NOMO-1 treated with DMSO at 0.1 percent for 48 hours (cell line): Measurements from ENCODE around the gene ZNF862.

Experiments
- DNase-seq: peaks from one replicate; lab custom pipeline; 2025; ENCODE audit not compliant: unreplicated experiment; lab: John Stamatoyannopoulos, UW

Gene ZNF862

DNA sequence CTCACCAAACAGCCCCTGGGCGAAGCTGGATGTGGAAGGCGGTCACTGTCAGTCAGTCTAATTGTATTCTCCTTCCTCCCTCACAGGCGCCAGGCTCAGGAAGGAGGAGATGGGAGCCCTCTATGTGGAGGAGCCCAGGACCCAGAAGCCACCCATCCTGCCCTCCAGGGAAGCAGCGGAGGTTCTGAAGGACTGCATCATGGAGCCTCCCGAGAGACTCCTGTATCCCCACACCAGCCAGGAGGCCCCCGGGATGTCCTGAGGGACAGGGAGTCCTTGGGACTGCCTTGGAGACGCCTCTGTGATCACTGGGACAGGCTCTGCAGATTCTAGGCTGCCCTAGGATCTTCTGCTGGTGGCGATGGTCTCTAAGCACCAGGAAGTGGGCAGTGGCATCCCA lies 25.8 kb downstream of the ZNF862 start:
- no peak for DNase-seq

- no peak for DNase-seq
Measured at GRCh38 chr7:149864751-149865150, 26.6 kb downstream of the ZNF862 start.

- no peak for DNase-seq
Measured at GRCh38 chr7:149865437-149865836, 27.3 kb downstream of the ZNF862 start.

GRCh38 chr7:149866139-149866778 lies 28.1 kb downstream of the ZNF862 start:
- no peak for DNase-seq

DNA sequence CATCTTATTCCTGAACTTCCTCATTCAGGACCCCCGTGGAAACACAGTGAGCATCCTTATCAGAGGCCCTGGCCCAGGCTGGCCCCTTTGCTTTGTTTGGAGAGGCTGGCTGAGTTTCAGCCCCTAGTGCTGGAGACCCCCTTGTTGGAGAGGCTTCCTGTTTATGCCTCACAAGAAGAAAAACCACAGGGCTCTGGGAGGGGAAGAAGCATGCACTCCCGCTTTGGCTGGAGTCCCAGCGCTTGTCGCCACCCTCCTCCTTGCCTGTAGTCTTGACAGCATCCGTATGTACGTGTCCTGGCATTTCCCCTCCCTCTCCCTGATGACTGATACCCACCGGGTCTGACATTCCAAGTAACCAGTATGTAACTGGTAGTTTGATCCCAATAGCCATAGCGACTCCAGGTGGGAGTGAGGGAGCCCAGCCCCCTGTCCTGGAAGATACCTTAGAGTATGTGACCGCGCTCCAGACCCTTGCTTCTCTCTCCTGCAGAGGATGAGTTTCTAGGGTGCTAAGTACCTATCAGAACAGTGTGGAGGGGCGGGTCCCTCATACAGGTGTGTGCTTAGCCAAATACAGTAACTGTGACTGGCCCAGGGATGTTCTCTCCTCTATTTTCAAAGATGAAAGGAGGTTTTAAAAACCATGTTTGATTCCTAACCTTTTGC lies 28.7 kb downstream of the ZNF862 start:
- DNase-seq: no peak

- no peak for DNase-seq
Measured at GRCh38 chr7:149867762-149868622, 29.8 kb downstream of the ZNF862 start.

GRCh38 chr7:149868623-149869290 lies 30.6 kb downstream of the ZNF862 start:
- DNase-seq: no peak

DNA sequence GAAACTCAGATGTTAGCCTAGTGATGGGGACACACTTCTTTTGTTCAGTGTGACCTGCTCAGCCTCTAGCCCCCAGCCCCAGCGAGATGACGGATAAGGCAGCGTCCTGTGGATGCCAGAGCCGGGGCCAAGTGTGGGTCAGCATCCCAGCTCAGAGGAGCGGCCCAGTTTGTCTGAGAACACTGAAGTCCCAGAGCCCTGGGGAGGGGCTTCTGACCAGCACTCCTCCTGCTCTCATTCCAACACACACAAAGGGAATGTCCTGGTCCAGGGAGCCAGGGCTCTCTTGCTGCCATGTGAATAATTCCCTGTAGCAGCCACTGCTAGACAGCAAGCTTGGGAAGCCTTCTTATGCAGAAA lies 31.1 kb downstream of the ZNF862 start:
- no peak for DNase-seq

DNA sequence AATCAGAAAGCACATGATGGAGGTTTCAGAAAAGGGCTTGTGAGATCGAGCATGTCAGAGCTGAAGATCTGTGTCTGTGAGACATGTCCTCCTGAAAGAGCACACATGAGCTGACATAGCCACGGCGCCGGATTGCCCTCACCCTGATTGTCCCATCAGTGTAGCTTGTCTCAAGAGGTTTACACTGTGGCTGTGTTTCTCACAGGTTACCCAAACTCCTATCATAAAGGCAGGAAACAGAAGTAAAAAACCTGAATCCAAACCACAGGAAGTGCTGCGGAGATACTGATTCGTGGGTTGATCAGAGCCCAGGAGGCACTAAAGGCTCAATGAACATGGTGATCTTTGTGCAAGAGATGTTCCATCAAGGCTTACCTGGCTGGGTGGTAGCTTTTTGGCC lies 31.7 kb downstream of the ZNF862 start:
- DNase-seq: no peak

DNA sequence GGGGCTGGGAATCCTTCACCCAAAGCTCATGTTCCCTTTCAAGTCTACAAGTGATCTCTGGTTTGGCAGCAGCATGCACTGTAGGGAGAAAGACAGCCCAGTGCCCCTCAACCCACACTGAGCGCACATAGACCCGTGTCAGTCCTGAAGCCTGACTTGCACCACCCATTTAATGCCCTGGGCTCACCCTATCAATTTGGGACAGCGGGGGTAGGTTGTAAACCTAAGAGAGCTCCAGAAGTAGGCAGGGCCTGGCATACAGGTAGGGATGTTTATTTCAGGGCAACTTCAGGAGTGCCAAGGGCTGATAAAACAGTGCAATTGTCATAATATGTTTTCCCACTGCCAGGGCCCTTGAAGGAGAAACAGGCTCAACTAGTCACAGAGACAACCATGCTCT lies 32.1 kb downstream of the ZNF862 start:
- DNase-seq: no peak

DNA sequence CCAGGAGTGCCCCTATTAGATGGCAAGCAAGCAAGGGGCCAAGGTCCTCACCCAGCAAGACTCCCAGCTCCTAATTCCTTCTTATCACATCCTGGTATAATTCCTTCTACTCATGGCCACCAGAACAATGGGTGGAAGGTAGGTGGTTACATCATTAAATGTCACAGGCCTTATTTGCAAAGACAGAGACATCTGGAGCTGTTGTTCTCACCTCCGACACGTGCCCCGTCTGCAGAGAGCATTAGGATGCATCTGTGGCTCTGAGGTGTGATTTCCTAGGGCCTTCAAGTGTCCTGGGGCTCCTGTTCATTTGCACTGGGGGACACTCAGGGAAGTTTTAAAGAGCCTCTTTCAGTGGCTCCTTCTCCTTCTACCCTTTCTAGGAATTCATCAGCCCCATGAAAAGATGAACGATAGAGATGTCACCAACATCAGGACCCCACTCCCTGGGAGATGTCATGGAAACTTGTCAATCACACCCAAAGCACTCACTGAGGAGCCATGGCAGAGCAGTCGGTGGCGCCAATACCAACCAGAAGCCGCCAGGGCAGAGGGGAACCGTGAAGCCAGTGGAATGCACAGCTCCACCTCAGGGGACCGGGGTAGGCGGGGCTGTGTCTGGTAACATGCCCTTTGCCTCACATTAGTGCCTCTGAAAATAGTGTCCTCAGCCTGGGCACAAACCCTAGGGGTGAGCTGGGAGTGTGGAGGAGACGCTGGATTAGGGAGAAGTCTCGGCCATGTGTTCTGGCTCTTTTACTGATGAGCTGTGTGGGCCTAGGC lies 32.7 kb downstream of the ZNF862 start:
- DNase-seq: no peak

- DNase-seq: no peak
Measured at GRCh38 chr7:149871576-149871975, 33.4 kb downstream of the ZNF862 start.

GRCh38 chr7:149872419-149873073 lies 34.4 kb downstream of the ZNF862 start:
- peak; percentile 29 for DNase-seq

- DNase-seq: peak; percentile 58
Measured at GRCh38 chr7:149873074-149873969, 35.1 kb downstream of the ZNF862 start, which contains the start of gene ATP6V0E2. TSS of gene ATP6V0E2 (plus strand) at chr7:149873969. CDS start at chr7:149874066, 97 bp downstream.

DNA sequence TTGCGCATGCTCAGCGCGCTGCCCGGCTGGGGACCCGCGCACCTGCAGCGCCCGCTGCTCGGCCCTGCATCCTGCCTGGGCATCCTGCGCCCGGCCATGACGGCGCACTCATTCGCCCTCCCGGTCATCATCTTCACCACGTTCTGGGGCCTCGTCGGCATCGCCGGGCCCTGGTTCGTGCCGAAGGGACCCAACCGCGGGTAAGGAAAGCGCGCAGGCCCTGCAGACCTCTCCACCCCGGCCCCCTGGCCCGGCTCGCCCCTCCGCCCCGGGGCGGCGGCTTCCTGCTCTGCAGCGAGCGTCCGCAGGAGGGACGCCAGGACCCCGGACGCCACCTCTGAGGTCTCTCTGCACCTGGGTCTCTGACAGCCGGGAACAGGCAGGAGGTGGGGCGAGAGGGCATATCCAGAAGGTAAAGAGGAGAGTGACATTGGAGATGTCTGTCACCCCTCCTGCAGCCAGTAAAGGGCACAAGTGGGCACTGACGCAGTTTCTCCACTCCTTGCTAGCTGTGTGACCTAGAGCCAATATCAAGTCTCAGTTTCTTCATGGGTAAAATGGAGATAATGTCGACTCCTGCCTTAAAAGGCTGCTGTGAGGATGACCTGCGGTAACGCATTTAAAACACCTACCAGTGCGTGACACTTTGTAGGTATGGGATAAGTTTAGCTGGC lies 35.9 kb downstream of the ZNF862 start:
- DNase-seq: no peak

DNA sequence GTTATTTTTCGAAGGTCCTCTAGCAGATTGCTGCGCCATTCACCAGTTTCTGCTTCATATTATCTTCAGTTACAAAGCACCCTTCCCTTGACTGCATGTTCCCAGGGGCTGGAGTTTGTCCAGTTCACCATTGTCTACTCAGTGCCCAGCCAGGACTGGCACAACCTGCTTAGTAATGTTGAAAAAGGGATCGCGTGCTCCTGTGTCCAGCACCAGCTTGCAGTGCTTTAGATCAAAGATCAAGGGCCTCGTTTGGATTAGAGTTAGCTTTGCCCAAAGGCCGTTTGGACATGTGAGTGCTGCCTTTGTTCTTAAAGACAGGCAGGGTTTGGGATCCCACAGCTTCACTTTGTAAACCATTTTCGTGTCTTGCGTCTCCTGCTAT lies 36.5 kb downstream of the ZNF862 start:
- no peak for DNase-seq

DNA sequence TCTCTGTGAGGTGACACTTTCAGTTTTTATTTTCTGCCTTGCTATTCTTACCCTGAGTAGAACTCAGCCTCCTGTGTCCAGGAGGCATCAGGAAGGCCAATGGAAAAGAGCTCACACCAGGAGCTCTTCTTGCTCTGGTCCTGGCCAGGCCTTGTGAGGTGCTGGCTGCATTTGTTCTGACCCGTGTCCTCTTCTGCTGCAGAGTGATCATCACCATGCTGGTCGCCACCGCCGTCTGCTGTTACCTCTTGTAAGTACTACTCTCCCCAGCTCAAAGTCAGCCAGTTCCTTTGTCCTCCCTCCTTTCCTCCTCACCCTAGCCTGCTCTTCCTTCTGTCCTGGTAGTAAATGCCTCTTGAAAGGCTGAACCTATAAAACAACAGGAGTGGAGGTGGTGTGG lies 37.2 kb downstream of the ZNF862 start:
- DNase-seq: no peak

DNA sequence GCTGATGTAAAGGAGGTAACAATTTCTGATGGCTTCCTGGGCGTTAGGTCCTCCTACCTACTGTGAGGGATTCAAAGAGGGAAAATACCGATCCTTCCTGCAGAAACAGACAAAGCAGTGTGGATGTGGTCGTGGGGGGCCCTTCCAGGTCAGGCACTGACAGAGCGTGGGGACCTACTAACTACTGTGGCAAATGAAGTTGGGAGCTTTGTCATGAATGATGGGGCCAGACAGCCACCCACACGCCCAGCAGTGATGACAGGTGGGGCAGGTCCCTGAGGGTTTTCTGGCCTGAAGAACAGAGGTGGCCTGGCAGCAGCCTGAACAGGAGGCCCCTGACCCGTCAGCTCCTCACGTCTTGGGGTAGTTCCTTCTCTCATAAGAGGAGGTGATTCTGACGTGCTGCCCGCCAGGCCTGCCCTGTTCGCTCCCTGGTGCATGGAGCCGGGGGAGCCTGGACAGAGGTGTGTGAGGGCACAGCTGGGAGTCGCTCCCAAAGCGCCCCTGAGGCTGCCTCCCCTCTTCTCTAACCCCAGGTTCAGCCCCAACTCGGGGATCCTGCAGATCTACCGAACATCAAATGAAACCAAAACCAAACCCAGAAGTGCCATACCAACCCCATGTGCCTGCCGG lies 39.8 kb downstream of the ZNF862 start:
- DNase-seq: no peak
